Muscle of leg (tissue), 16 donors: ENCODE measurements around the gene AP3D1. TPM values are rescaled to one million over a fixed set of nuclear protein-coding genes. Genes with fewer than 3 reads are reported as not detected.
A peak's percentile ranks its signal among the peaks of the same experiment; 100 is the strongest.
"Not testable (repeated sequence)": the region's sequence is repeated elsewhere in the genome, so short reads cannot be mapped to it uniquely, and the experiment has no call there.

Experiments
- DNase-seq: peaks from one replicate; pipeline ENCODE4 v3.0.0; 2013
- H3K27ac ChIP-seq: one replicate; pipeline ENCODE4 v1.5.1; 2013; ENCODE audit warnings: mild to moderate bottlenecking, low read length, control low read depth
- H3K27me3 ChIP-seq: one replicate; pipeline ENCODE4 v1.6.1; 2013; ENCODE audit warnings: low read length; ENCODE audit not compliant: control insufficient read depth, insufficient read depth
- H3K36me3 ChIP-seq: one replicate; pipeline ENCODE4 v1.6.1; 2013; ENCODE audit warnings: low read length; ENCODE audit not compliant: control insufficient read depth, insufficient read depth
- H3K4me1 ChIP-seq: one replicate; pipeline ENCODE4 v1.6.1; 2013; ENCODE audit warnings: low read length; ENCODE audit not compliant: control insufficient read depth, insufficient read depth
- H3K4me3 ChIP-seq: one replicate; pipeline ENCODE4 v1.5.1; 2013; ENCODE audit warnings: low read length, control low read depth
- H3K9me3 ChIP-seq: replicated peaks from 2 replicates; pipeline ENCODE4 v1.6.1; 2013; ENCODE audit warnings: low read depth, low read length; ENCODE audit not compliant: control insufficient read depth
- WGBS: methylation state at CpG from one replicate; pipeline ENCODE4 v1.1.5; 2013; ENCODE audit warnings: missing lambda C conversion rate; ENCODE audit not compliant: insufficient coverage; 5-methylcytosine and 5-hydroxymethylcytosine counted together
- long read RNA-seq, 11 donors: transcript quantifications; one replicate each; lab custom pipeline, GENCODE V29; 2026
- polyA plus RNA-seq, 8 donors: library from polyadenylated mRNA; unstranded; fragments of 120-200 nt; gene quantifications; one replicate each; pipeline versions ENCODE4 v1.2.1 to v1.2.3, GENCODE V29; 2013; ENCODE audit warnings: inconsistent platforms in 1 of 8, low replicate concordance in 1 of 8; ENCODE audit not compliant: insufficient read length in 8 of 8, insufficient read depth in 1 of 8
- total RNA-seq: library from RNA; stranded (reverse); fragments of 120-200 nt; gene quantifications from one replicate; pipeline ENCODE4 v1.2.4, GENCODE V29; 2013

AP3D1 gene
- total RNA-seq (34.5 TPM), polyA plus RNA-seq (10 to 100 TPM; 57.2 to 82.8 (median 71.2) TPM)
- long read RNA-seq, donor 1: 0 reads
- long read RNA-seq, donor 2: 0 reads
- long read RNA-seq, donor 3, full-length matches to known transcripts: 1 of 1 reads
- long read RNA-seq, donor 3, partial matches to known transcripts: 0 of 1 reads
- long read RNA-seq, donor 3, other reads (novel, unspliced or antisense): 0 of 1 reads
- long read RNA-seq, donor 4: 0 reads
- long read RNA-seq, donor 5, partial matches to known transcripts: 13 of 14 reads
- long read RNA-seq, donor 5, other reads (novel, unspliced or antisense): 0 of 14 reads
- long read RNA-seq, donor 6, partial matches to known transcripts: 0 of 1 reads
- long read RNA-seq, donor 6, other reads (novel, unspliced or antisense): 0 of 1 reads
- long read RNA-seq, donor 7, partial matches to known transcripts: 0 of 2 reads
- long read RNA-seq, donor 7, other reads (novel, unspliced or antisense): 0 of 2 reads
- long read RNA-seq, donor 8: 0 reads
- long read RNA-seq, donor 9, partial matches to known transcripts: 0 of 2 reads
- long read RNA-seq, donor 9, other reads (novel, unspliced or antisense): 0 of 2 reads
- long read RNA-seq, donor 10, partial matches to known transcripts: 0 of 1 reads
- long read RNA-seq, donor 10, other reads (novel, unspliced or antisense): 0 of 1 reads
- long read RNA-seq, donor 11, partial matches to known transcripts: 0 of 3 reads
- long read RNA-seq, donor 11, other reads (novel, unspliced or antisense): 0 of 3 reads

DNA sequence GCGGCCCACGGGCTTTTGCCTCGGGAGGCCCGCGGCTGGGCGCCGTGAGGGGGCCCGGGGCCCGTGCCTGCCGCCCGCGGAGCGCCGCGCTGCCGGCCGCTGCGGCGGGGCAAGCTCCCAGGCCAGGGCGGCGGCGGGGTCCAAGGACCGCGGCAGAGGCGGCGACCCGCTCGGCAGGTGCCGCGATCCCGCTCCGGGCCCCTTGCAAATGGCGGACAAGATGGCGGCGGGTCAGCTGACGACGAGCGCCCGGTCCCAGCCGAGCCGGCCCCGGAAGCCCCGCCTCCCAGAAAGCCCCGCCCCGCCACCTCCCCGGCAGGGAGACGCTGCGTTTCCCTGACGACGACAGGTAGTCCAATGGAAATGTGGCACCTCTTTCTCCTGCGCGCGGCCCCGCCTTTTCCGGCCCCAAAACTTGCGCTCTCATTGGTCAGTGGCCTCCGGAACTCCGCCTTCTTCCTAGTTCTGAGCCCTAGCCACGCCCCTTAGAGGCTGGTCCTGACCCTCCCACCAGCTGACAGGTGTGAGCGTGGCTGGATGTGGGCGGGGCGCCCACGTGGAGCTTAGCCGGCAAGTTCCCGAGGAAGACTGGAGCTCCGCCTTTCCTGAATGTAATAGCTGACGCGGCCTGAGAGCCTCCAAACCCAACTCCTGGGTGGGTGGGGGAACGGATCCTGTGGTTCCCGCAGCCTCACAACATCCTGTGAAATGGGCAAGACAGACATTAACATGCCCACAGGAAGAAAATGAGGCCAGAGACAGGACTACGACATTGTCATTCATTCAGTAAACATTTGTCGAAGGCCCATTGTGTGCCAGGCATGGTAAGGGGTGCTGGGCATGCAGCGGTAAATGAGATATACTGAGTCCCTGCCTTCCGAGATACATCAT is at the start of gene AP3D1:
Gene AP3D1, minus strand, starts transcription at position 228 of the 891 bp plus-strand sequence. CDS start 232 bp downstream, outside the sequence.
- peak within 1 kb of the TSS; percentile 81 for H3K4me3 ChIP-seq
- no peaks in the 10 kb centered on the region for H3K27me3 ChIP-seq
- no peaks in the 10 kb centered on the region for H3K9me3 ChIP-seq
- H3K27ac ChIP-seq: peak within 1 kb of the TSS; percentile 78
- H3K4me1 ChIP-seq: peaks cover 24% of the 10 kb centered on the region
- DNase-seq: peak; percentile 100
- peaks cover 11% of the 10 kb centered on the region for H3K36me3 ChIP-seq
- WGBS: 2% methylated on average over 71 of the region's 74 CpGs

DNA sequence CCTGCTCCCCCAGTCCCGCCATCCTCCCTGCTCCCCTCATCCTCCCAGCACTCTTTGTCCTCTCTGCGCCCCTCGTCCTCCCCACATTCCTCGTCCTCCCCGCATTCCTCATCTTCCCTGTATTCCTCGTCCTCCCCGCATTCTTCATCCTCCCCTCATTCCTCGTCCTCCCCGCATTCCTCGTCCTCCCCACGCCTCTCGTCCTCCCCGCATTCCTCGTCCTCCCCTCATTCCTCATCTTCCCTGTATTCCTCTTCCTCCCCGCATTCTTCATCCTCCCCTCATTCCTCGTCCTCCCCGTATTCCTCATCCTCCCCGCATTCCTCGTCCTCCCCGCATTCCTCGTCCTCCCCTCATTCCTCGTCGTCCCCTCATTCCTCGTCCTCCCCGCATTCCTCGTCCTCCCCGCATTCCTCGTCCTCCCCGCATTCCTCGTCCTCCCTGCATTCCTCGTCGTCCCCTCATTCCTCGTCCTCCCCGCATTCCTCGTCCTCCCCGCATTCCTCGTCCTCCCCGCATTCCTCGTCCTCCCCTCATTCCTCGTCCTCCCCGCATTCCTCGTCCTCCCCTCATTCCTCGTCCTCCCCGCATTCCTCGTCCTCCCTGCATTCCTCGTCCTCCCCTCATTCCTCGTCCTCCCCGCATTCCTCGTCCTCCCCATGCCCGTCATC is 49.4 kb upstream of the AP3D1 start:
- not testable (repeated sequence) for H3K27ac ChIP-seq, H3K27me3 ChIP-seq, H3K9me3 ChIP-seq, DNase-seq, H3K4me3 ChIP-seq
- 94% methylated on average over 42 of the region's 50 CpGs for WGBS
- peaks cover 68% of the 10 kb centered on the region for H3K36me3 ChIP-seq
- H3K4me1 ChIP-seq: peaks cover 19% of the 10 kb centered on the region

GRCh38 chr19:2199861-2200623 is 48.7 kb upstream of the AP3D1 start:
- H3K9me3 ChIP-seq: no peaks in the 10 kb centered on the region
- peaks cover 75% of the 10 kb centered on the region for H3K36me3 ChIP-seq
- no peak overlapping the region for H3K27ac ChIP-seq
- H3K4me3 ChIP-seq: no peak overlapping the region
- DNase-seq: no peak
- H3K4me1 ChIP-seq: peaks cover 19% of the 10 kb centered on the region
- 87% methylated on average over 33 of the region's 37 CpGs for WGBS
- no peaks in the 10 kb centered on the region for H3K27me3 ChIP-seq

GRCh38 chr19:2199215-2199614 is 47.8 kb upstream of the AP3D1 start:
- H3K27ac ChIP-seq: no peak overlapping the region
- WGBS: 58% methylated on average over 13 of the region's 18 CpGs
- peaks cover 78% of the 10 kb centered on the region for H3K36me3 ChIP-seq
- DNase-seq: no peak
- H3K9me3 ChIP-seq: no peaks in the 10 kb centered on the region
- H3K4me3 ChIP-seq: no peak overlapping the region
- H3K27me3 ChIP-seq: no peaks in the 10 kb centered on the region
- H3K4me1 ChIP-seq: peaks cover 19% of the 10 kb centered on the region

GRCh38 chr19:2198317-2198716 is 47.0 kb upstream of the AP3D1 start:
- Histone ChIP-seq H3K27me3 (no peaks in the 10 kb centered on the region), H3K9me3 (no peaks in the 10 kb centered on the region), H3K36me3 (peaks cover 79% of the 10 kb centered on the region), H3K27ac (no peak overlapping the region), H3K4me1 (peaks cover 19% of the 10 kb centered on the region), H3K4me3 (no peak overlapping the region)
- no peak for DNase-seq
- 80% methylated on average over 10 of the region's 22 CpGs for WGBS

DNA sequence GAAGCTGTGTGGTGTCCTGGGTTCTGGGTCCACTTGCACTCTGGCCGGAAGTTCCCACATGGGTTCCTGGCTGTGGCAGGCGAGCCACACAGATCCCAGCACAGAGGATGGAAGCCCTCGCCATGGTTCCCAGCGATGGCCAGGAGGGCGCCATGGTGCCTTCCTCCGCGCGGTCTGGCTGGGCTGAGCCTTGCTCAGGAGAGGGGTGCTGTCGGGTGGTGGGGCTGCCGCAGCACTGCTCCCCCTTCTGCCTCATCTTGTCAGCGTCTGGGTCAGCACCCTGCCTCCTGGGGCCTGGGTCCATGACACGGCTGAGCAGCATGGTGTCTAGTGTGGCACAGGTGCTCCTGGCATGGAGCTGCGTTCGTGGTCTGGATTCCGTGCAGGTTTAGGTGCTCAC is 45.9 kb upstream of the AP3D1 start:
- DNase-seq: no peak
- Histone ChIP-seq H3K4me1 (peaks cover 19% of the 10 kb centered on the region), H3K36me3 (peaks cover 81% of the 10 kb centered on the region), H3K9me3 (no peaks in the 10 kb centered on the region), H3K27ac (no peak overlapping the region), H3K4me3 (no peak overlapping the region), H3K27me3 (no peaks in the 10 kb centered on the region)
- WGBS: 87% methylated on average over 14 of the region's 15 CpGs

DNA sequence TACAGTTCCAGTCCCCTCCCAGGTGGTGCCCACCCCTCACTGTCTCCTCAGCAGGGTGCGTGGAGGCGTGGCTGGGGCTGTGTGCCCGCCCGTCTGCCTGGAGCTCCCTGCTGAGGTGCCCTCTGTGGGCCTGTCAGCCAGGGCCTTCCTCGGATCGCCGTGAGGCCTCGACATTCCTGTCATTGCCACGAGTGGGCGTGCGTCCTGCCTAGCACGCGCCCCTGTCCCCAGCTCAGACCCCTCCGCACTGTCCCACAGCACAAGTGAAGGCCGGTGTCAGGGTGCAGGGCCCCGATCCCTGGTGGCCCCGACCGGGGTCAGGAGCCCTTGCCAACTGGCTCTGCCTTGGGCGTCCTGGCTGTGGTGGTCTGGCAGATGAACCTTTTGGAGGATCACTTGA is 44.5 kb upstream of the AP3D1 start:
- Histone ChIP-seq H3K4me1 (peaks cover 19% of the 10 kb centered on the region), H3K27me3 (no peaks in the 10 kb centered on the region), H3K27ac (no peak overlapping the region), H3K4me3 (no peak overlapping the region), H3K36me3 (peaks cover 83% of the 10 kb centered on the region), H3K9me3 (no peaks in the 10 kb centered on the region)
- WGBS: 93% methylated on average over 17 of the region's 19 CpGs
- DNase-seq: no peak

DNA sequence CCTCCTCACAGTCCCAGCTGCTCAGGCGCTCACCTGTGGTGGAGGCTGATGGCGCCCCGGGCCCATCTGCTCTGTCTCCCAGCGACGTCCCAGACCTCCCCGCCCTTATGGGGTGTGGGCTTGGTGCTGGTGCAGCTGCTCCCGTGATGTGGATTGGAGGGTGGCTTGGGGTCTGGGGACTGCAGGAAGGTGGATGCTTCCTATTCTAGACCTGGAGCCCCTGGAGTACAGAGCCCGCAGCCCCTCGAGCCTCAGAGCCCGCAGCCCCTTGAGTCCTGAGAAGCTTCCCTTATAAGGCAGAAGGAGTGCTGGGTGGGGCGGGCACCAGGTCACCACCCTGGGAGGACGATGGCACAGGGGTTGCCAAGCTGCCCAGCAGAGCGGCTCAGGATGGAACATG is 44.0 kb upstream of the AP3D1 start:
- Histone ChIP-seq H3K9me3 (no peaks in the 10 kb centered on the region), H3K27ac (no peak overlapping the region), H3K36me3 (peaks cover 88% of the 10 kb centered on the region), H3K4me1 (peaks cover 21% of the 10 kb centered on the region), H3K27me3 (no peaks in the 10 kb centered on the region), H3K4me3 (no peak overlapping the region)
- DNase-seq: no peak
- WGBS: 95% methylated on average over 8 of the region's 13 CpGs

GRCh38 chr19:2194513-2195078 is 43.2 kb upstream of the AP3D1 start:
- Histone ChIP-seq H3K4me3 (no peak overlapping the region), H3K27ac (no peak overlapping the region), H3K27me3 (no peaks in the 10 kb centered on the region), H3K4me1 (peaks cover 21% of the 10 kb centered on the region), H3K36me3 (peaks cover 88% of the 10 kb centered on the region), H3K9me3 (no peaks in the 10 kb centered on the region)
- no peak for DNase-seq
- WGBS: 89% methylated on average over 23 of the region's 25 CpGs
